COLO668 (cell line): Measurements from ENCODE around the gene MAP3K5.

Source experiments
- DNase-seq: peaks from one replicate; lab custom pipeline; 2025; ENCODE audit not compliant: unreplicated experiment; lab: John Stamatoyannopoulos, UW

Gene MAP3K5

DNA sequence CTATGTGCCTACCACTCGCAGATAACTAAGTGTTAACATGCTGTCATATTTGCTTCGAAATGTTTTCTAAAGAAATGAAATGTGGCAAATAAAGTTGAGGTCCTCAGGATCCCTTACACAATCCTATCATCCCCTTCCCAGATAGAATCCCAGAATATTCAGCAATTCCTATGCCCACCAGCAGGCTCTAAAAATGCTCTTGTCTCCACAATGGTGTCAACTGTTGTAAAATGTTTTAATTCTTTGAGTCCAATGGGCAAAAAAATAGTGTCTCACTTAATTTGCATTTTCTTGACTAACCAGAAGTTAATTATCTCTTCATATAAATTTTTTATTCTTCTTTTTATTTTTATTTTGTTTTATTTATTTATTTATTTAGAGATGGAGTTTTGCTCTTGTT lies 138.2 kb downstream of the MAP3K5 start:
- DNase-seq = no peak

DNA sequence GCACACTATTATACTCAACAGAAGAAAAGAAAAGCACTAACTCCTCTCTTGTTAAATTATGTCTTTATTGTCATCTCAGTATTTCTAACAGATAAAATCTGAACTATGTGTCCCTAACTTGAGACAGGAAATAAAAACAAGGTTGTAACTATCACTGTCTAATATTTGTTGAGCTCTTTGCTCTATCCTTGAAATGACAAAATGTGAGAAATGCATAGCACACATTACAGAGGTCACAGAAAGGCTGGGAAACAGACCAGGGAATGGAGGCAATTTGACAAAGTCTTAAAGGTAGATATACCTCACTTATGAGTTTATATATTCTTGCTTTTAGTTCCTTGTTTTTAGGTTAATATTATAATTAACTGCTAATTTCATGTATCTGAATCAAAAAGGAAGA lies 139.6 kb downstream of the MAP3K5 start:
- DNase-seq = no peak

DNA sequence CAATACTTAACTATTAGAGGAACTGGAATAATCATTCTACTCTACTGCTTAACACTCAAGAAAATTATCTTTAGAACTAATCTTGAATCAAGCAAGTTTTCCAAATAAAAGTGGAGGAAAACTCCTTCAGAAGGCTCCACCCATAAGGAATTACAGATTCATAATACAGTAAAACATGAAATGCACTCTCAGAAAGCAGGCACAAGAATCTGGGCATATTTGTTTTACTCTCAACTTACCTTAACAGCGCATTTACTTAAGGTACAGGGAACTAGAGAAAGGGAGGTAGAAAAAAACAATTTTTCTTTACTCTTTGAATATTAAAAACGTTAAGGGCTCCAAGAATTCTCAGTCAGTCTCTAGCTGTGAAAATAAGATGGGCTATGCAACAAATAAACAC lies 140.3 kb downstream of the MAP3K5 start:
- no peak for DNase-seq

- DNase-seq = no peak
Observed at GRCh38 chr6:136647363-136647852, 144.9 kb downstream of the MAP3K5 start.

DNA sequence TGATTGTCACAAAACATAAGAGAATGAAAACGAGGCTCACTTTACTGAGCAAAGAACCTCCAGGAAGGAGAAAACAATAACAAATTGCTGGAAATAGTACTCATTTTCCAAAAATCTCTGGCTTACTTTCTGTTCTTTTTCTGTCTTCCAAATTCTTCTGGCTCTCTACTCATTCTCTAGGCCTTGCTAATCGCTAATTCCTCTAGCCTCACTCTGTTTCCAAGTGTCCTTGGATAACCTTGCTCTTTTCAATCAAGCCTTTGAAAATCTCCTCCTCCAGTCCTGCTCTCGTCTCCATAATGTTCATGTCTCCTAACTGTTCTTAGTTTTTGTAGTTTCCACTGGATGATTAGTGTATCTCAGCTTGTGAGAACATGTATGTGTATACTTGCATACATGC lies 145.9 kb downstream of the MAP3K5 start:
- DNase-seq = no peak

DNA sequence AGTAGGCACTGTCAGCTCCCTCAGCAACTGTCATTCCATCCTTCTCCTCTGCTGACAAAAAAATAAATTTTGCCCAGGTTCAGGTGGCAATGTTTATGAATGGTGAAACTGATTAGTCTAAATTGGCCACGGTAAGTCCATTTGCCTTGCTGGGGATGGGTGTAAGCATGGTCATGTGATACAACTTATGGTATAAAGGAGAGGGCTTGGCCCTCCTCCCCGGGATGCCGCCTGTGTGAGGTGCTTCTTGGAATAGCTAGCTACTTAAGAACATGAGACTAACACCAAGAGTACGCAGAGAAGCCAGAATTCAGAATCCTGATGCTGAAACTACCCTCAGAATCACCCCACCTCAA lies 147.7 kb downstream of the MAP3K5 start:
- no peak for DNase-seq

GRCh38 chr6:136643850-136644596 lies 148.3 kb downstream of the MAP3K5 start:
- peak; percentile 85 for DNase-seq

GRCh38 chr6:136641873-136642465 lies 150.3 kb downstream of the MAP3K5 start:
- no peak for DNase-seq

DNA sequence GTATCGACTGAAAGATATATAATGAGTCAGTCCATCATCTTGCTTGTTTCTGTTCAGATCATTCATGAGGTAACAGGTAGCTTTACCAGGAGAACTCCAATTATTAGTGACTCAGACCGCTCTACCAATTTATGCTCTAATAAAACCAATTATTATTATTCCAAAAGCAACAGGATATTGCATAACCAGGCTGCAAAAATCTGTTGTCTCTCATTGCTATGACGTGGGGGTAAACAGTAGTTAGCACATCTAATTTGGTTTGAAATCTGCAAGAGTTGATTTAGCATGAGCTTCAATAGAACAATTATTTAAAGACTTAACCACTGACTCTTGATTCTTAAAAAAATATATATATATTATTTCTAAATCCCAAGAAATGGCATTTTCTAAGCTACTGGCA lies 151.1 kb downstream of the MAP3K5 start:
- DNase-seq = no peak

- no peak for DNase-seq
Observed at GRCh38 chr6:136640132-136640915, 152.0 kb downstream of the MAP3K5 start.

DNA sequence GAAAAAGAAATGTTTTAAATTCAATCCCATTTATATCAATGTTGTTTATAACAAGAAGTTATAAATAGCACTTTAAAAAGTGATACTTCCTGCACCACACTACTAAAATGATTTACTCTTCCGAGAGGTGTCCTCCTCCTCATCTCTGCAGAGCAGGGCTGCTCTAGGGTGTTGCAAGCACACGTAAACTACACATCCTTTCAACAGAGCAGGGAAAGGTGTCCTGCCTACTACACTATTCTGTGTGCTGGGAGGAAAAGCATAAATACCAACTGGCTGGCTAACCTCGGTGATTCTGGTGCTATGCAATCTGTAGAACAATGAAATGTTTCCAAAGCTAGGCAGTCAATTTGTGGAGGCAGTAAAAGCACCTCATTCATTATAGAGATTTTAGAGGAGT lies 152.6 kb downstream of the MAP3K5 start:
- no peak for DNase-seq

DNA sequence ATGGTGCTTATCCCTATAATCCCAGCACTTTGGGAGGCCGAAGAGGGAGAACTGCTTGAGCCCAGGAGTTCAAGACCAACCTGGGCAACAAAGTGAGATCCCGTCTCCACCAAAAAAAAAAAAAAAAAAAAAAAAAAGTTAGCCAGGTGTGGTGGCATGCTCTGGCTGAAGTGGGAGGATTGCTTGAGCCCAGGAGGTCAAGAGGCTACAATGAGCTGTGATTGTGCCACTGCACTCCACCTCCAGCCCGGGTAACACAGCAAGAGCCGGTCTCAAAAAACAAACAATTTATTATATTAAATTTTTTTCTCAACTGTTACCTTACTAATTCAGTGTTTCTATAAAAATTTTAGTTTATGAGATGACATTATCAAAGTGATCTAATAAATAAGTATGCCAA lies 156.7 kb downstream of the MAP3K5 start:
- DNase-seq = no peak

DNA sequence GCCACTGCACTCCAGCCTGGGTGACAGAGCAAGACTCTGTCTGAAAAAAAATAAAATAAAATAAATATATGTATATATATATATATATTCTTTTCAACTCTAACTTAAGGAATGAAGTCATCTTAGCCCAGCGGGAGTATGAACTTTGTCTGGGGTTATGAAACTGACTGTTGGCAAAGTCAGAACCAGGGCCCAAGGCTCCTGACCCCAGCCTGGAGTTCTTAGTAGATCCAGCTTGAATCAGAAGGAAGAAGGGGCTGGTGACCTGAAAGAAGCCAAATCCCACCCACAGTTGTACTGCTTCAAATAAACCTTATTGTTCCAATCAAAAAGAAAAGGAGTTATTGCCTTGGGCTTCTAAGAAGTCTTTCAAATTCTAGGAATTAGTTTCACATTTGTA lies 158.9 kb downstream of the MAP3K5 start:
- DNase-seq = no peak

DNA sequence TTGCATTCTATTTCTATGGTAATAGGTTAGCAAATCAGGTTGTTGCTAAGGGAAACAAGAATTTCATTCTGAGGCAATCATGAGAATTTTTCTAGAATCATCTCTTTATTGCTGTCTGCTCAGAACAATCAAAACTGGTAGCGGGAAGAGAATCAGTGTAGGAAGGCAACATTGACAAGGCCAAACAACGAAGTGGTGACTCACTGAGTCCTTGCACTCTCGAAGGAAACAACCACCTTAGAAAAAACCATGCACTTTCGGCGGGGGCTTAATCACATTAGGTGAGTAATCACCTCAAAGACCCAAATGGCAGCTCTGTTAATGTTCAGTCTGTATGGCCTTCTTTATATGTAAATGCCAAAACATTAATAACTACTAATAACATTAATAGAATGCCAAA lies 163.3 kb downstream of the MAP3K5 start:
- no peak for DNase-seq

DNA sequence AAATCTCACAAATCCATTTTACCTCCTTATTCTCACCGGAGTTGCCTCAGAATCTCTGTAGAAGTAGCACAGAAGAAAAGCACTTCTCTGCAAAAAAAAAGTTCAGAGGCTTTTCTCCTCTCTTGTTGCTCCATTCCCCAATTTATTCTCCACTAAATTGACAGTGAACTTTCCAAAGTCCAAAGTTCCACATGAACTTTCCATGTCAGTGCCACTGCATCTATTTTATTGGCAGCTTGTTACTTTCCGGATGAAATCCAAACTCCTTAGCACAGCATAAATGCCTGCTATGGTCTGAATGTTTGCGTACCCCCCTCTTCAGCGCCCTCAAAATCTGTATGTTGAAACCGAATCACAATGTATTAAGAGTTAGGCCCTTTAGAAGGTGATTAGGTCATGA lies 165.1 kb downstream of the MAP3K5 start:
- no peak for DNase-seq

DNA sequence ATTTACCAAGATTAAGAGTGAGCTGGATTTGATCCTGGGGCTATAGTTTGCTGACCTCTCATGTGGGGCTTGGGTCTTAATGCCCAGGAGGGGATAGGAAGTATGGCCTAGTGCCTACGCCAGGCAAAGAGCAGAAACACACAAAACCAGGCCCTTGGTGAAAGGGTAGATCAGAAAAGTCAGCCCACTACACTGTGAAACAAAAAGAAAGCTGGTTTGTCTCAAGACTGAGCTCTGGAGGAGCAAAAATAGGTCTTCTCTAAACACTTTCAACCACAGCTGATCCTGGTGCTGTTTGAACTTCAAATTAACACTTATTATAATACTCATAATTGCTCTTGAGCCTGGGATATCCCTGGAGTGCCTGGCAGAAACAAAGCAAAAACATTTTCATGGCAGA lies 167.0 kb downstream of the MAP3K5 start:
- no peak for DNase-seq

GRCh38 chr6:136624347-136624746 lies 167.9 kb downstream of the MAP3K5 start:
- DNase-seq = no peak

GRCh38 chr6:136618086-136618485 lies 174.2 kb downstream of the MAP3K5 start:
- DNase-seq = peak; percentile 49

DNA sequence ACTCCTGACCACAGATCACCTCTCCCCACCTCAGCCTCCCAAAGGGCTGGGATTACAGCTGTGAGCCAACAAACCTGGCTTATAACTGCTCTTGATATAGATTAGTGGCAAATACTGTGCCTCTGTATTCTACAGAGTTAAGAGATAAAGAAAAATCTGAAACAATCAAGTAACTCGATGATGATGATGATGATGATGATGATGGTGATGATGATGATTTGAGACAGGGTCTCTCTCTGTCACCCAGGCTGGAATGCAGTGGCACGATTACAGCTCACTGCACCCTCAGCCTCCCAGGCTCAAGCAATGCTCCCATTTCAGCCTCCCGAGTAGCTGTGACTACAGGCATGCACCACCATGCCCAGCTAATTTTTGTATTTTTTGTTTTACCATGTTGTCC lies 175.8 kb downstream of the MAP3K5 start:
- no peak for DNase-seq

- no peak for DNase-seq
Observed at GRCh38 chr6:136614994-136615393, 177.3 kb downstream of the MAP3K5 start.

GRCh38 chr6:136614350-136614749 lies 177.9 kb downstream of the MAP3K5 start:
- DNase-seq = no peak

DNA sequence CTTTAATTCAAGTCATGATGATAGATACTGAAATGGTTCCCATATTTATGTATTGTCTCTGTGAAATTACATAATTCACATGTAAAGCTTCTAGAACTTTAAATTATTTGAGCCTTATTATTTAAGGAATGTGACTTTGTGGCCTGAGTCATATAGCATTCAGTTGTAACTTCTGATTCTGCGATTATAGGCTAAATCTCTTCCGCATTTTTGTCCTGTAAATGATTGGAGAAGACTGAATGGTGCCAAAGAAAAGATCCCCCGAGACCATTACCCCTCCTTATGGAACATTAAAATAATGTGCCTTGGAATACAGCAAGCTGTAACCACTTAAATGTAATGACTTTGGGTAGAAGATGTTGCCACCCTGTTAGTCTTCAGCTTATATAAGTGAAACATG lies 178.8 kb downstream of the MAP3K5 start:
- no peak for DNase-seq
